ENCODE measurements around the gene BTLA.
"Not testable (repeated sequence)": the region's sequence is repeated elsewhere in the genome, so short reads cannot be mapped to it uniquely, and the experiment has no call there.

BTLA gene

DNA sequence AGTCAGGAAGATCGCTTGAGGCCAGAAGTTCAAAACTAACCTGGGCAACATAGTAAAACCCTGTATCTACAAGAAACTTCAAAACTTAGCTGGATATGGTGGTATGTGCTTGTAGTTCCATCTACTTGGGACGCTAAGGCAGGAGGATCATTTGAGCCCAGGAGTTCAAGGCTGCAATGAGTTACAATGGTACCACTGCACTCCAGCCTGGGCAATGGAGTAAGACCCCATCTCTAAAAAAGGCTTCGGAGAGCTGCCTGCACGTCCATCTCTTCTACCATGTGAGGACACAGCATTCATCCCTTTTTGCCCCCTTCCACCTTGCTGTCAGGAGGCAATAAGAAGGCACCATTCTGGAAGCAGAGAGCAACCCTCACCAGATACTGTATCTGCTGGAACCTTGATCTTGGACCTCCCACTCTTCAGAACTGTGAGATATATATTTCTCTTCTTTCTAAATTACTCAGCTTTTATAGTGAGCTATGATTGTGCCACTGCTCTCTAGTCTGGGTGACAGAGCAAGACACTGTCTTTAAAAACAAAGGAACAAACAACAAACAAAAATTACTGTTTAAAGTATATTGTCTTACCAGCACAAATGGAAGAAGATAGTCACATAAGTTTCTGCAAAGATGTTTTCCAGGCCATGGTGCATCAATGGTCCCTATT is 4.2 kb upstream of the BTLA start:
- no peak for TF ChIP-seq ZNF274 (IDR thresholded peaks at IDR 0.05; ENCODE audit: low read depth, low read length)
- no peak overlapping the region for H3K4me3 ChIP-seq (ENCODE audit: low read length)

DNA sequence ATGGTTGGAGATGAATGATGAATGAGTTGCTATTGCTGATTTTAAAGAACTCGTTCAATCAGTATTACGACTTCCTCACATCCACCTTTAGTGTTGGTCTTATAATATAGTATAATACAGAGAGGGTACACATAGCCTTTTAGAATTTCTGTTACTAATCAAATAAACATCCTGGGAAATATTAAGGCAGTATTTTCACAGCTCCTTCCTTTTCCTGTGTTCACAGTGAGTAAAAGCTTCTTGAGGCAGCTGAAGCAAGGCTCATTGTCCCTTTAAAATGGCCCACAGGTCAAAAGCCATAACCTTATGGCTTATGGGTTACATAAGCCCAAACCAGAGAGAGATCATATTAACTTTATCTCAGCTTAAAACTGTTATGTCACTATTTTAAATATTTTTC is 1.3 kb upstream of the BTLA start:
- no peak for TF ChIP-seq ZNF274 (IDR thresholded peaks at IDR 0.05; ENCODE audit: low read depth, low read length)

DNA sequence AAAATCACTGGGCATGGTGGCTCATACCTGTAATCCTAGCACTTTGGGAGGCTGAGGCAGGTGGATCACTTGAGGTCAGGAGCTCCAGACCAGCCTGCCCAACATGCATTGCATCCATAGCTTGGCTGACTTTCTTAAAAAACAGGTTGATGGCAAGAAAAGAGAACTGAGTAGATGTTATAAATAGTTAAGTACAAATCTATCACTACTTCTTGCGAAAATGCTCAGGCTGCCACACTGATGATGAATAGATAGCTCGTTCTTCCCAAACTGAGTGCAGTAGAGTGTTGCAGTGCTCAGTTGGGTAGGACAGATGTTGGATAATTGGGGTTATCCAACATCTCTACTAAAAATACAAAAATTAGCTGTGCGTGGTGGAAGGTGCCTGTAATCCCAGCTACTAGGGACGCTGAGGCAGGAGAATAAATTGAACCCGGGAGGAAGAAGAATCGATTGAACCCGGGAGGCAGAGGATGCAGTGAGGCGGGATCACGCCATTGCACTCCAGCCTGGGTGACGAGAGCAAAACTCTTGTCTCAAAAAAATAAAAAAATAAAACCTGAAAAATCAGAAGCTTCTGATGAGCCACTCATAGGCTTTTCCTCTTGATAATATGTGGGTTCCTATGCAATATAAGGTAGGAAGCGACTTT is 1.2 kb downstream of the BTLA start:
- no peak for TF ChIP-seq ZNF274 (IDR thresholded peaks at IDR 0.05; ENCODE audit: low read depth, low read length)

More for the DNA sequence above, 1.3 kb upstream of the BTLA start:
- no peak overlapping the region for H3K4me3 ChIP-seq (ENCODE audit: low read length)

DNA sequence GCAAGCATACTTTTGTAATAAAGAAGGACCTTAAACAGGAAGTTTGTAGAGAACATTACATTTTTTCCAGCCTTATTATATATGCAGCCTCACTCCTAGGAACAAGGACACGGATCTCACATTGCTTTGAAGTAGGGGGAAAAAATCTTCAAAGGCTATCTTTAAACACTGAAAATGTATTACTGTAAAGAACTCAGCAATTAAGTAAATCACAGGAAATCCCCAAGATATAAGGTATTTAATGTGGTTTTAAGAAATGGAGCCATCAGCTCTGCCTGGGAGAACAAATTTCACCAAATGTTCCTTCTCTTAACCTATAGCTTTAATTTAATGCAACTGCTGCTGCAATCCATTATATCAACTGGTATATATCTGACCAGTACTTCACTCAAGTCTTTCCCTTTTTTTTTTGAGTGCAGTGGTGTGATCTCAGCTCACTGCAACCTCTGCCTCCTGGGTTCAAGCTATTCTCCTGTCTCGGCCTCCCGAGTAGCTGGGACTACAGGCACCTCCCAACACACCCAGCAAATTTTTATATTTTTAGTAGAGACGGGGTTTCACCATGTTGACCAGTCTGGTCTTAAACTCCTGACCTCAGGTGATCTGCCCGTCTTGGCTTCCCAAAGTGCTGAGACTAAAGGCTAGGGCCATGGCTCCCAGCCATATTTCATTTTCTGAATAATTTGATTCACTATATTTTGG is 2.8 kb downstream of the BTLA start:
- H3K4me3 ChIP-seq (ENCODE audit: low read length): peak overlapping the region; percentile 89
- no peak for TF ChIP-seq ZNF274 (IDR thresholded peaks at IDR 0.05; ENCODE audit: low read depth, low read length)

More for the DNA sequence above, 1.2 kb downstream of the BTLA start:
- H3K4me3 ChIP-seq (ENCODE audit: low read length): peak overlapping the region; percentile 89

DNA sequence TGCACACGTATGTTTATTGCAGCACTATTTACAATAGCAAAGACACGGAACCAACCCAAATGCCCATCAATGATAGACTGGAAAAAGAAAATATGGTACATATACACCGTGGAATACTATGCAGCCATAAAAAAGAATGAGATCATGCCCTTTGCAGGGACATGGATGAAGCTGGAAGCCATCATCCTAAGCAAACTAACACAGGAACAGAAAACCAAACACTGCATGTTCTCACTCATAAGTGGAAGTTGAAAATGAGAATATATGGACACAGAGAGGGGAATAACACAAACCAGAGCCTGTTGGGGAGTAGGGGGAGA is 4.9 kb downstream of the BTLA start:
- not testable (repeated sequence) for H3K4me3 ChIP-seq (ENCODE audit: low read length)

DNA sequence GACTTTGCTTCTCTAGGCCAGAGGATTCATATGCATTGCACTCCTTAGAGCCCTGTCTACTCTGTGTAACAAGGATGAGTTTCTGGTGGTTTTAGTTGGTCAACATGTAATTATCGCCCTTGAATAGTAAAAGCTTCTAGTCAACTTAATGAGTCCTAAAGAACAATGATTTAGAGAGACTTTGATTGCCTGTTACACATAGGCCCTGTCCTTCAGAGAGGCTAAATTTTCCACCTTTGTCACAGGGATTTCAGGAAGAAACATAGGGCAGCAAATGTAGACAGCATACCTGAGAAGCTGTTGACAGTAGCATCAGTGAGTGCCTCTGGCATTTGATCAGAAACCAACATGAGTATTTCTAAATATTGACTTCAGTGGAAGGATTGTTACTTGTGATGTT is 7.1 kb downstream of the BTLA start:
- H3K4me3 ChIP-seq (ENCODE audit: low read length): 0 out of 2 replicates have a peak overlapping the region, but pooled peaks have one; percentile 25
- no peak for TF ChIP-seq ZNF274 (IDR thresholded peaks at IDR 0.05; ENCODE audit: low read depth, low read length)

DNA sequence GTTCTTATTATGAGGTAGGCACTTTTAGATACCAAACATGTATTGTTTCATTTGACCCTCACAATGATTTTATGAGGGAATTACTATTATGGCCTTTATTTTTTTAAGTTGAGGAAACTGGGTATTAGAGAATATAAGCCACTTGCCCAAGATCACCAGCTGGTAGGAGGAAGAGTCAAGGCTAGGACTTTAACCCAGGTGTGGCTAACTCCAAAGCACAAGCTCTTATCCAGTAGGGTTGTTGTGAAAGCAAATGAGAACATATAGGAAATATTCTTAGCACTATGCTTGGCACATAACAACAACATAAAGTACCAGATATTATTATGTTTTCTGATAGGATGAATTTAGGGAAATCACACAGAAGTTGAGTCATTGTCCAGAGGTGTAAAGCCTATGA is 7.9 kb downstream of the BTLA start:
- H3K4me3 ChIP-seq (ENCODE audit: low read length): no peak overlapping the region
- no peak for TF ChIP-seq ZNF274 (IDR thresholded peaks at IDR 0.05; ENCODE audit: low read depth, low read length)

DNA sequence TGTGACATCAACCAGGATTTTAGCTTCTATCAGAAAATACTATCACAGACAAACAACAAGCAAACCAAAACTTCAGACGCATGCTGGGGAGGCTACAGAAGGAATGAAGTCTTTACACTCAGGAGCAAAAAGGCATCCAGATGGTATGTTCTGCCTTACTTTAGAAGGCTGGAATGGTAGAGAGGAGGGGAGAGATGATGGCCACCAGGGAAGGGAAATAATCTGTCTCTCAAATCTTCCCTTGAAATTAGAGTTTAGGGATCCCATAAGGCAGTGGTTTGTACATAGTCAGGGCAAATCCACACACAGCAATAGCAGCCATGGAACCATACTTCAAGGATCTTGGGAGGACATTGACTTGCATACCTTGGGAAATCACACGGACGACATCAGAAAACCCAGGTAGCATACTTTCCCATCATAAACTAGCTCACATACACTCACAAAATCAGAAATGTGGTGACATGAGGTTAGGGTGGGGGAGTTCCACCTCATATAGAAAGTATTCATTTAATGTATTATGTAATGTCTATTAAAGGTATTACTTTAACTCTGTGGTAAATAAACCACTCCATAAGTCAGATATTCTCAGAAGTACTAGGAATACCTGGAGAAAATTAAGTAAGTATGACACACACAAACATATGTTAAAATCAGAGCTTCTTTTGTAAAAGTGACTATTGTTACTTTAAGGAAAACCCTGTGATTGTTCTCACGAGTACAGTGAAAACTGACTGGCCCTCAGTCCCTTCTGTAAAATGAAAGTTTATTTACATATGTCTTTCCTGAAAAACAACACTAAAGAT is 9.4 kb downstream of the BTLA start:
- peak overlapping the region; percentile 62; the same call in 1 of the 2 replicates for H3K4me3 ChIP-seq (ENCODE audit: low read length)
- TF ChIP-seq ZNF274 (IDR thresholded peaks at IDR 0.05; ENCODE audit: low read depth, low read length): no peak

DNA sequence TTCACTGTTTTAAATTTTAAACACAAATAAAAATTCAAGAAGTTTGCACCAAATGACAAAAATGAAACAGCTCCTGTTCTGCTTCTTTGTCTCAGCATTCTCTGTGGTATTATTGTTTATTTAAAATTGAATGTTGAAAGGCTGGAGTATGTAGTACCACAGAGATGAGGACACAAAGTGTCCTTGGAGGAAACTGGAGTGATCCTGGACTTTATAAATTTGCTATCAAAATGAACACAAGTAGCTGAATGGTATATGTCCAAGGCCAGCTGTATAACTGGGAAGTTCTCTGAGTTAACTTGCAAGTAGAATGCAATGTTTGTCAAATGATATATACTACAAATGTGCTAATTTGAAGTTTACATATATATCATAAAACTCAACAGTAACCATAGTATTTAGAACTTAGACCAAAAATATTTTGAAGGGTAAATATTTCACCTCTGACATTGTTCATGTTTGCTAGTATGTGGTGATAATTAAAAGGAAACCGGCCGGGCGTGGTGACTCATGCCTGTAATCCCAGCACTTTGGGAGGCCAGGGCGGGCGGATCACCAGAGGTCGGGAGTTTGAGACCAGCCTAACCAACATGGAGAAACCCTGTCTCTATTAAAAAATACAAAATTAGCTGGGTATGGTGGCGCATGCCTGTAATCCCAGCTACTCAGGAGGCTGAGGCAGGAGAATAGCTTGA is 12.3 kb downstream of the BTLA start:
- no peak overlapping the region for H3K4me3 ChIP-seq (ENCODE audit: low read length)
- TF ChIP-seq ZNF274 (IDR thresholded peaks at IDR 0.05; ENCODE audit: low read depth, low read length): no peak

DNA sequence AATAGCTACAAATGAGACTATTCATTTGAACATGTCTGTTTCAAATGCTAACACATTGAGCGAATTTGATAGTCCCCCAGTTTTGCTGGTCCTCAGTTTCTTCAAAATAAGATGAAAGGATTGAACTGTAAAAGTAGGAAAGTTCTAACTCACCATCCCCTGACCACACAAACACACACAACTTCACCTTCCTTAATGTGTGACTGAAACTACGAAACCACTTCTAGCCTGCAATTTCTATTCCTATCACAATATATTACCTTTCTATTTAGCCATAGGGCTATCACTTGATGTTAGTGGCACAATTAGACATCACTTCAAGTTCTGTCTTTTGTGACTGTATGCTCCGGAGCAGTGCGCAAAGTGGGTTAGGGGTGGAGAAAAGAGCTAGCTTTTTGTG is 14.9 kb downstream of the BTLA start:
- no peak for TF ChIP-seq ZNF274 (IDR thresholded peaks at IDR 0.05; ENCODE audit: low read depth, low read length)
- no peak overlapping the region for H3K4me3 ChIP-seq (ENCODE audit: low read length)

DNA sequence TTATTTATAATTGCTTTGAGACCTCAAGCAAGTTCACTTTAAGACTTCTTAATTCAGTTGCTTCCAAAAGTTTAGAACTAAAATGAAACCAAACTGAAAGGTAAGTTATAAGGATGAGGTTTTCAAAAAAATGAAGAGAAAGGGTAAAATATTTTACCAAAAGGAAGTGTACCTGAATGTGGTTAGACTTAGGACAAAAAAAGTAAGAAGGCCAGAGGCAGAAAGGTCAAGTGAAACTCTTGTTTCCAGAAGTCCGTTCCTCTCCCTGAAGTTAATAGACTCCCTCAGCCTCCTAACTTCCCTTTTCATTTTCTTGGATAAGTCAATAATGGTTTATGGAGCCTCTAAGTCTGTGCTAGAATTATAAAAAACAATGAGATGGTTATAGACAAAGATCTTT is 16.6 kb downstream of the BTLA start:
- TF ChIP-seq ZNF274 (IDR thresholded peaks at IDR 0.05; ENCODE audit: low read depth, low read length): no peak
- no peak overlapping the region for H3K4me3 ChIP-seq (ENCODE audit: low read length)

DNA sequence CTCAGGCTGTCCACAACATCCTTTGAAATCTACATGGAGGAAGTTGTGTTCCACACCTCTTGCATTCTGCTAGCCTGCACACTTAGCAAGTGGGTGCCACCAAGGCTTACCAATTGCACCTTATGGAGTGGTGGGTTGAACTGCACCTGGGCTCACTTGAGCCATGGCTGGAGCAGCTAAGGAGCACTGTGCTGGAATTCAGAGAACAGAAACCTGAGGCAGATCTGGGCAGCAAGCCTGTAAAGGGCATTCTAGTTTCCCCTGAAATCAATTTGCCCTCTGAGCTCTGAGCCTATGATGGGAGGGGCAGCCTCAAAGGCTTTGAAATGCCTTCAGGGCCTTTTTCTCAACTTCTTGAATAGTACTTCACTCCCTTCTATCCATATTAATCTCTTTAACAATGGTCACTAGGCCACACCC is 18.0 kb downstream of the BTLA start:
- no peak for TF ChIP-seq ZNF274 (IDR thresholded peaks at IDR 0.05; ENCODE audit: low read depth, low read length)
- no peak overlapping the region for H3K4me3 ChIP-seq (ENCODE audit: low read length)

DNA sequence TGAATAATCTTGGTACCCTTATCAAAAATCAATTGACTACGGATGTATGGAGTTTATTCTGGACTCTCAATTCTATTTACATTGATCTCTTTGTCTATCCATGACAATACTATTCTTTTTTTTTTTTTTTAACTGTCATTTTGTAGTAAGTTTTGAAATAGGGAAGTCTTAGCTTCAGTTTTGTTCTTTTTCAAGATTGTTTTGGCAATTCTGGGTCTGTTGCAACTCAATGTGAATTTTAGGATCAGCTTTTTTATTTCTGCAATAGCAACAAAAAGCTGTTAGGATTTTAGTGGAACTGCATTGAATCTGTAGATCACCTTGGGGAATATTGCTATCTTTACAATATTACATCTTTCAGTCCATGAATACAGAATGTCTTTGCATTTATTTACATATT is 21.4 kb downstream of the BTLA start:
- no peak for TF ChIP-seq ZNF274 (IDR thresholded peaks at IDR 0.05; ENCODE audit: low read depth, low read length)
- no peak overlapping the region for H3K4me3 ChIP-seq (ENCODE audit: low read length)

DNA sequence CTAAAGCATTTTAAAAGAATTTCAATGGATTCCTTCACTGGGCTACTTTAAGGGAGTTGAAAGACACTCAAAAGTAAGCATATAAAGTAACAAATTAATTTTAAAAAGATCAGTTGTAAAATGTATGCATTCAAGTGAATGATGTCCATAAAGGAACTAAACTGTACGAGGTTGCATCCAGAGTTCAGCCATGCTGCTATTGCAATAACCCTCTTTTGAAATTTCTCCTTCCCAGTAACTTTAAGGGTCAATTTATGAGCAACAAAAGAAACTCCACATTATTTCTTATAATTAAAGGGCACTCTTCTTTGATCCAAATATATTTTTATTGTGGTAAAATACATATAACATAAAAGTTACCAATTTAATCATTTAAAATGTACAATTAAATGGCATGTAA is 22.9 kb downstream of the BTLA start:
- no peak for TF ChIP-seq ZNF274 (IDR thresholded peaks at IDR 0.05; ENCODE audit: low read depth, low read length)
- H3K4me3 ChIP-seq (ENCODE audit: low read length): no peak overlapping the region

All from GM08714 (cell line).